ENCODE data around the gene ANKMY1. TPM values are rescaled to one million over a fixed set of nuclear protein-coding genes. Genes with fewer than 3 reads are reported as not detected.
"Not testable (repeated sequence)": the region's sequence is repeated elsewhere in the genome, so short reads cannot be mapped to it uniquely, and the experiment has no call there.

The ANKMY1 gene
- total RNA-seq, 1 donor from 2014 or later: 5.6 TPM

DNA sequence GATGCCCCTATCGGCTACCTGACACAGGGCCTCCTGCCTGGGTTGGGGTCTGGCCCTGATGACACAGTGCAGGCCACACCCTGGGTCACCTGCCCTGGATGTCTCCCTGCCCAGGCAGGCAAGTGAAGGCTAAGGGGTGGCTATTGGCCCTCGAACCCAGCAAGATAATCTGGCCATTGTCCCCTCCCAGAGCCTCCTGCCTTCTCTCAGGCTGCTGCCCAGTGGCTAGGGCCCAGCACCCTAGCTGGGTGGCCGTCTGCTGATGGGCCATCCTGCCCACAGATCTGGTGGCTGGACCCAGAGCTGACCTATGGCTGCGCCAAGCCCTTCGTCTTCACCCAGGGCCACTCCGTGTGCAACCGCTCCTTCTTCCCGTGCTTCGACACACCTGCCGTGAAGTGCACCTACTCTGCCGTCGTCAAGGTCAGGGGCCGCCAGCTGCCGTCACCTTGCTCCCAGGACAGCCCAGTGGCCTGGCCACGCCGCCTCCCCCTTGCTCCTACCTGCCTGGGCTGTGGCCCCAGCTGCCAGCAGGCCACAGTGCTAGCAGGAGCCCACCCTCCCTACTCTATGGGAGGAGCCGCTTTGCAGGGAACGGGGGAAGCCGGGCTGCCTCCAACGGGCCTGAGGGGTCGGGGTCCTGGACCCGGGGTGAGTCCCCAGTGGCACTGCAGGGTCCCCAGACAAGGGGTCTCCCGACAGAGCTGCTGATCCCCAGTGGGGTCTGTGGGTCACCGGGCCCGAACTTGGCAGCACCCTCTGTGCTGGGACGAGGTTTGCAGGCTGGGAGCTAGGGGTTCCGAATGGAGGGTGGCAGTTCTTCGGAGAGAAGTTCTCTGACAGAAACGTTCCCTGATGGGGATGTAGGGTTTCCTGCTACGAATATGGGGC, 14.6 kb upstream of the ANKMY1 start:
- intact Hi-C loops (cut with DNase I): no loop called here
- DNase-seq: peak; percentile 33
- ATAC-seq (ENCODE audit: poor library complexity): no peak

DNA sequence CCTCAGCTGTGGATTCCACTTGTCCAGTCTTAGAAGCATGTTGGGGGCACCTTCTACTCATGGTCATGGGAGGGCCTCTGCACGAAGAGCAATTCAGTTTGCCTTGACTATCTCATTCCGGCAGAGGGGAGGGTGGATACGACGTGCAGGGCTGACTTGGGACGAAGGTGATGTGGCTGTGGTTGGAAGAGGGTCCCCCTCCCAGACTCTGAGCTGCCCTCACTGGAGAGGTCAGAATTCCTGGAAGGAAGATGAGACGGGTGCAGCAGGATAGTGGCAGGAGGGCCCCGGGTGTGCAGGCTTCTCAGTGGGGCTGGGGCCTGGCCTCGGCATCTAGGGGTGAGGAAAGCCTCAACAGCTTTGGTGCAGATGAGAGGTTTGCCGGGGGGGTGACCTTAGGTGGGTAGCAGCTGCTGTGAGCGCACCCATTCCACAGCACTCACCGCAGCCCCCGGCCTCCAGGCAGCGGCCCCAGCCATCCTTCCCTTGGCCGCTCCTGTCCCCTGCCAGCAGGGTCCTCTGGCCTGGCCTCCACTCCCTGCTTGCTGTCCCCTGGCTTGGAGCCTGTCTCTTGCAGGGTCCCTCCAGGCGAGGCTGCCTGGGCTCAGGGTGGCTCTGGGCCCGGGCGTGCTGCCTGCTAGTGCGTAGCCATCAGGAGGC, 13.7 kb upstream of the ANKMY1 start:
- peak; percentile 31 for DNase-seq
- intact Hi-C loops (cut with DNase I): no loop called here
- no peak for ATAC-seq (ENCODE audit: poor library complexity)

DNA sequence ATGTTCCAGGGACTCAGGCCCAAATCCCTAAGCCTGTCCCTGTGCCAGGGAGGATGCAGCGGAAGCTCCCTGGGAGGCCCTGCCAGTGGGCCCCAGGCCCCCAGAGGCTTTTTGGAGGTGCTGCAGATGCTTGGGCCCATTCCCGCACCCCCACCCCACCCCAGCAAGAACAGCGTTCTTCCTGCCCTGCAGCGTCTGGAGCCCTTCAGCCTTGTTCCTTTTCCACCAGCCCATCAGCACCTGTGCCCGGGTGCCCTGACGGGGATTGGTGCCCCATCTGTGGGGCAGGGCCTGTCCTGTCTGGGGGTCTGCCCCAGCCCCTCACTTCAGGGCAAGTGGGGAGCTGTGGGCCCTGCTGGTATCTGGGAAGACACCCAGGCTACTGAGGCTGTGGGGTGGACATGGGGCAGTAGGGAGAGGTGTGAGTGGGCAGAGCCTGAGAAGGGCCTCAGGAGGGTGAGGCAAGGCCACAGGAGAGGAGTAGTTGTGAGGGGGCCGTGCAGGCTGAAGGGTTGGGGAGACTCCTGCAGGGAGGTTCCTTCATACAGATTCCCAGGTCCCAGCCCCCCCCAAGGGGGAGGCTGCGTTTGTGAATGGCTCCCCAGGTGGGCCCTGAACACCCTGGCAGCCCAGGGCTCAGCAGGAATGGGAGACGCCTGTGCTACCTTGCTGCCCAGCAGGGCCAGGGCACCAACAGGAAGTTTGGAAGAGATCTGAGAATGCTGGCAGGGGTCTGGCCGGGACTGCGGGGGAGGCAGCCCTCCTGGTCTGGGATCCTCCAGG, 12.9 kb upstream of the ANKMY1 start:
- intact Hi-C loops (cut with DNase I): no loop called here
- DNase-seq: peak; percentile 37

GRCh38 chr2:240569998-240570530, 12.3 kb upstream of the ANKMY1 start:
- intact Hi-C loops (cut with DNase I): no loop called here
- DNase-seq: peak; percentile 33
- ATAC-seq (ENCODE audit: poor library complexity): no peak

More for the DNA sequence above, 12.9 kb upstream of the ANKMY1 start:
- no peak for ATAC-seq (ENCODE audit: poor library complexity)

DNA sequence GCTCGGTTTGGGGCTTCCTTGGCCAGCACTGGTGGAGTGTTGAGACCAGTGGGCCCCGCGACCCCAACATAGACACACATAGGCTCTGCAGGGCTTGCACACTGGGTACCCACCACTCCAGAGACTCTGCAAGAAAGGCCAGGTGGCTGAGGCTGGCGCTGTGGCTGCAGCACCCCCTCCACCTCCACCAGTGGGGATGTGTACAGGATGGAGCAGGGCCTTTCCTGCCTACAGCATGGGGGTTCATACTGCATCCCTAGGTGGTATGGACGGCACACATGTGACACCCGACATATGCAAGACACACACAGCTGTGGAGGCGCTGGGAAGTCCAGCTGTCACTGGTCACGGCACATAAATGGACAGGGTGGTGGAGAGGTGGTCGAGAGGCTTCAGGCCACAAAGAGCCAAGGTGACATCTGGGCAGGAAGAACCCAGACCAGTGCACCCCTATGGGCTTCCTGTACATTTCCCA, 11.8 kb upstream of the ANKMY1 start:
- no peak for DNase-seq
- ATAC-seq (ENCODE audit: poor library complexity): no peak
- intact Hi-C loops (cut with DNase I): no loop called here

- peak; percentile 83 for DNase-seq
- peak; percentile 35 for ATAC-seq (ENCODE audit: poor library complexity)
- intact Hi-C loops (cut with DNase I): no loop called here
Observed at GRCh38 chr2:240568678-240569522, 11.1 kb upstream of the ANKMY1 start.

DNA sequence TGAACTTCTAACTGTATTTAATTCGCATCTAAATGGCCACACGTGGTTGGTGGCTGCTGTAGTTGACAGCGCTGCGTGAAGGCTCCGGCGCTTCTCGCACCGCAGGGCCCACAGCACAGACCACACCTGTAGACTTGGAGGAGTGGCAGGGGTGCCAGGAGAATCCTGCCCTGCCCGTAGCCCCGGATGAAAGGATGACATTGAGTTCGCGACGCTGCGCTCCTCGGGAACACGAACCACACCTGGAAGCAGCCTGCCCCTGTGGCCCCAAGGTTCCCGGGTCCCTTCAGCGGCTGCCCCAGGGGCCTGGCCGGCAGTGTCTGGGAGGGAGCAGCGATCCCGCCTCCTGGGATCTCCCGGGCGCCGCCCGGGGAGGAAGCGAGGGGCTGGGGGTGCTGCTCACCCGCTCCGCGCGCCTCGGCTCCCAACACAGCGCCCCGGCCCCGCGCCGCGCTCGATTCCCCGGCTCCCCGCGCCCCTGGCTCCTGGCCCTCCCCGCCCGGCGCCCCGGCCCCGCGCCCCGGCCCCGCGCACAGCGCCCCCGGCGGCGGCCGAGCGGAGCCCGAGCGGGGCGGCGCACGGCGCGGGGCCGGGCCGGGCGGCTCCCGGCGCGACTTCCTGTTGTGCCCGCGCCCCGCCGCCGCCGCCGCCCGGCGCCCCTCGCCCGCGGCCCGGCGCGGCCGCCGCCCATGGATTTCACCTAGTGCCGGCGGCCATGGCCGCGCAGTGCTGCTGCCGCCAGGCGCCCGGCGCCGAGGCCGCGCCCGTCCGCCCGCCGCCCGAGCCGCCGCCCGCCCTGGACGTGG, 10.3 kb upstream of the ANKMY1 start, which contains the start of gene RNPEPL1:
RNPEPL1 (plus strand) TSS at position 613 of the 806 bp plus-strand sequence; CDS start at position 716, 103 bp downstream.
- DNase-seq: peak; percentile 63
- peak; percentile 18 for ATAC-seq (ENCODE audit: poor library complexity)
- intact Hi-C loops (cut with DNase I): no loop called here

GRCh38 chr2:240567137-240567871, 9.5 kb upstream of the ANKMY1 start:
- DNase-seq (peak; percentile 44), ATAC-seq (ENCODE audit: poor library complexity) (no peak)
- intact Hi-C loops (cut with DNase I): no loop called here

- peak; percentile 85 for ATAC-seq (ENCODE audit: poor library complexity)
- intact Hi-C loops (cut with DNase I): no loop called here
- peak; percentile 97 for DNase-seq
Observed at GRCh38 chr2:240566203-240567136, 8.7 kb upstream of the ANKMY1 start.

DNA sequence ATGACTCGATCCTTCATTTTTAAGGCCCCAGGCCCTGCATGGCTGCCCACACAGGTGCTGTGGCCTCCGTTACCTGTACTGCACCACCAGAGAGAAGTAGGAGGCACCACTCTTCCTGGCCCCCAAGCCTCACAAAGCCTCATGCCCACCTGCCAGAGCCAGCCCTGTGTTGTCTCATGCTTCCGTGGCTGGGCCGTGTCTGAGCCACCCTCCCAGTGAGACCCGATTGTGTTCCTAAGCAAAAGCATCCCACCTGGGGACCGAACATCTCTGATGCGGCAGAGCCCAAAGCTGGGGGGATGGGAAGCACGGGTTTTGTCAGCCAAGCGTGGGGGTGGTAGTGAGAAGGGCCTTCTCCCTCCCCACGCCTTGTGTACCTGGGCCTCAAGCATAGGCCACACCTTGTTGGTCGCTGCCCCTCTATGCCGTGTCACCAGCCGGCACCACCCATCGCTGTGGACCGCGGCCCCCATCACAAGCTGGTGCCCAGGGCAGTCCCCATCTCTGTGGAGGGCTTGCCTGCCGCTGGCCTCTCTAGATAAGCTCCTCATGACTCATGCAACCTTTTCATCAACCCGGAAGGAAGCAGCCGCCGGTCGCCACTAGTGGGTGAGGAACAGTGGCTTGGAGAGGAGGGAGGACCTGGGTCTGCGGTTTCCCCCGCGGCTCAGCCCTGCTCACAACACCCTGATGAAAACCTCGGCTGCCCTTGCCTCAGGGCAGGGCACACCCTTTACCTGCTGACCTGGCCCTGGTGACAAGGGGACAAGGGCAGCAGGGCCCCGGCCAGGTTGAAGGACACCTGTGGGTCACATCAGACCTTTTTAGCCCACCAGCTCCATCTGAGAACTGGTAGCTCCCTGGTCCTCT, 7.8 kb upstream of the ANKMY1 start:
- peak; percentile 28 for ATAC-seq (ENCODE audit: poor library complexity)
- intact Hi-C loops (cut with DNase I): no loop called here
- peak; percentile 91 for DNase-seq

GRCh38 chr2:240564561-240565332, 7.0 kb upstream of the ANKMY1 start:
- intact Hi-C loops (cut with DNase I): no loop called here
- DNase-seq (peak; percentile 21), ATAC-seq (ENCODE audit: poor library complexity) (no peak)

DNA sequence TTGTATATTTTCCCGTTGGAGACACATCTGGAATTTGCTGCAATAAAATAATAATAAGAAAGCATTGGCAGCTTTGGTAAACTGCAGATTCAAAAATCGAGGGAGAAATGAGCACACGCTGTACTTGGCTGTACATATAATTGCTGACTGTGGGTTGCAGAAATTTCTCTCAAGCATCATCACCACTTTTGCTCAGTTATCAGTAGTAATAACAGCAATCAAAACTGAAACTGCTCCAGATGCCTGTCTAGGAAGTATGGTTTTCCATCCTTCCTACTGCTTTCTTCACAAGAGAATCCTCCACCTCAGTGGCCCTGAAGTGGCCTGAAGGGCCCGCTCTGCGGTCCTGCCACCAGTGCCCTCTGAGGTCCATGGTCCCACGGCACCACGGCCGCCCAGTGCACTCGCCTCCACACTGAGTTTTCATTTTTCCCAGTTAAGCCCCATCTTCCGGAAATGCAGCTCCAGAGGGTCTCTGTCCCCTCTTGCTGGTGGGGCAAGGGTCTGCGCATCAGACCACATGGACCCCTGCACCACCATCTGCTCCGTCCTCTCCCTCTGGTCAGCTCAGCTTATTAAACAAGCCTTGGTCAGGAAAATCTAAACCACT, 6.3 kb upstream of the ANKMY1 start:
- ATAC-seq (ENCODE audit: poor library complexity) (no peak), DNase-seq (peak; percentile 23)
- intact Hi-C loops (cut with DNase I): no loop called here

- ATAC-seq (ENCODE audit: poor library complexity); intact Hi-C loops (cut with DNase I); DNase-seq: not testable (repeated sequence)
Observed at GRCh38 chr2:240563231-240563630, 5.4 kb upstream of the ANKMY1 start.

Data from Right ventricle myocardium superior (tissue), 1 donor.